HG03064 (cell line): ENCODE results near the gene ATG16L1.
"Not testable (repeated sequence)": the region's sequence is repeated elsewhere in the genome, so short reads cannot be mapped to it uniquely, and the experiment has no call there.

ENCODE experiments used
- ATAC-seq: cut with Tn5 transposase; IDR thresholded peaks from one replicate; pipeline ENCODE4 v1.9.1; 2021; ENCODE audit warnings: low read depth; ENCODE audit not compliant: unreplicated experiment

Gene ATG16L1

DNA sequence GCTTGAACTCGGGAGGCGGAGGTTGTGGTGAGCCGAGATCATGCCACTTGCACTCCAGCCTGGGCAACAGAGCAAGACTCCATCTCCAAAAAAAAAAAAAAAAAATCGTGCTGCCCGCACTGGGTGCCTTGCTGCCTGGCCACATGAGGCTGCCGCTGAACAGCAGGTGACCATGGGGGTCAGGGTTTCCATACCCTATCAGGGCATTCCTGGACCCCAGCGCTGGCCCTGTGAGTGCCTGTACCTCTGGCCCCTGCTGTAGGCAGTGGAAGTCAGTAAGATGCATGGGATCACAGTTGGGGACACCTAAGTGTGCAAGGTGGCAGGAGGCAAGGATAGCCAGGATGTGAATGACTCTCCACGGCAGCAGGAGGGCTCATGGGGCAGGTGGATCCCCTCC lies 75.0 kb downstream of the ATG16L1 start:
- ATAC-seq = no peak

GRCh38 chr2:233328922-233329321 lies 77.4 kb downstream of the ATG16L1 start:
- ATAC-seq = no peak

GRCh38 chr2:233329489-233330135 lies 78.1 kb downstream of the ATG16L1 start:
- no peak for ATAC-seq

DNA sequence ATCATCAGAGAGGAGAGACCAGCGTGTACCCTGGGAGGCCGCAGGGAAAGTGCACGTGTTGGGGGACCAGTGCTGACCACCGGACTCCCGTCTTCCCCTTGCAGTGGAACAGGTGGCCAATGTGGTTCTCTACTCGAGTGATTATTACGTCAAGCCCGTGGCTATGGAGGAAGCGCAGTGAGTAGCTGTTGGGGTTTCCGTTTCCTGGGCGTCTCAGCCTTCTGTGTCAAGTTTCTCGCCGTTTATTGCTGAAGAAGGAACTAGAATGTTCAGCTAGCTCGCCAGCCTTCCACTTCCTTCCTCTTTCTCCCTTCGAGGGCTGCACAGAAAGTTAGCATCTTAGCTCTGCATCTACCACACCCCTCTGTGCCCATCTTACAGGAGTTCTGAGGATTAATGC lies 80.1 kb downstream of the ATG16L1 start:
- peak; percentile 91 for ATAC-seq

- no peak for ATAC-seq
These were observed 80.7 kb downstream of the ATG16L1 start for GRCh38 chr2:233332125-233332524.

DNA sequence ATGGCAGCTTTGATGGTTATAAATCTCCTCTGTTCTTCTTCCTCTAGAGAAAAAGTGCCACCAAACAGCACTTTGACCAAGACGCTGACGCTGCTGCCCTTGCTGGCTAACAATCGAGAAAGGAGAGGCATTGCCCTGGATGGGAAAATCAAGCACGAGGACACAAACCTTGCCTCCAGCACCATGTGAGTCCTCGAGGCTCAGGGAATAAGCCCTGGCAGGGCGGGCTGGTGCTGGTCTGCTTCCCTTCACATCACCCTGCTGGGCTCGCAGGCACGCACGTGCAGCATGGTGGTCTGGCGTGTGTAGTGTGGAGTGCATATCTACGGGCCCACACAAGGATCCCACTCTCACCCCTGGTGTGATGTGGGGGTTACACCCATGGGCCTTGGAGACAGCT lies 83.4 kb downstream of the ATG16L1 start:
- ATAC-seq = no peak

GRCh38 chr2:233336091-233336490 lies 84.6 kb downstream of the ATG16L1 start:
- ATAC-seq = not testable (repeated sequence)

GRCh38 chr2:233336541-233336940 lies 85.1 kb downstream of the ATG16L1 start:
- ATAC-seq = no peak

DNA sequence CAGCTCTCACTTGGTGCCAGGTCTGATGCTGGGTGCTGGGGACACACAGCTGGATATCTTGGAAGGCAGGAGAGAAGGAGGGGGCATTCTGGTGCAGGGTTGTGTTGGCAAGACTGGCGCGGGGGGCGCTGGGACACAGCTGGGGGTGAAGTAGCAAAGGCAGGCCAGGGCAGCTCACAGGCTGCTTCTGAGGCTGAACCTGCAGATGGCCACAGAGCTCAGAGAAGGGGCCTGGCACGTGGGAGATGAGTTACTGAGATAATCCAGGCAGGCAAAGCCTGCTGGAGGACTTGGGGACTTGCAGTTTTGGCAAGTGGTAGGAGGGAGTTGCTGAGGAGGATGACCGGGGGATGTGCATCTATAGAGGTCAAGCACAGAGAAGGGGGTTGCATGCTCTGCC lies 86.6 kb downstream of the ATG16L1 start:
- ATAC-seq = no peak

DNA sequence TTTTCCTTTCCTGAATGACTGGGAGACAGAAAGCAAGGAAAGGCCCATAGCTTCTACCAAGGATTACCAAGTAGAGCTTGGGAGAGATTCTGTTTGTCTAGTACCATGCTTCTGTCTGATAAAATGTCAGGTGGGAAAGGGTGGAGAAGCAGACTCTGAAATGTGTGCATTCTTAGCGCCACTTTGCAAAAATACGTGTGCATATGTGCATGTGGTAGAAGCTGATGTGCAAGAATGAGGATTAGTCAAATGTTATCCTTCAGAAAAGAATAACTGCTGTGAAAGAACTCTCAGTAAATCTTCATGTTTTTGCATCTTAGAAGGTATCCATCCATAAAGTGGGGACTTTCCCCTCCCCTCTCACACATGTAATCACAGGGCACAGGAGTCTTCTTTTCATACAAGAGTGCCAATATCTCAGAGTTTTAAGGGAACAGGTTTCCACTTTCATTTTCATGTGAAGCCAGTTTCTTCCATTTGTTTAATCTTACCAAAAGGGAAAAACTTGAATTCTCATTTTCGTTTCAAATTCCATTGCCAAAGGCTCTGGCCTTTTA lies 87.4 kb downstream of the ATG16L1 start:
- no peak for ATAC-seq

DNA sequence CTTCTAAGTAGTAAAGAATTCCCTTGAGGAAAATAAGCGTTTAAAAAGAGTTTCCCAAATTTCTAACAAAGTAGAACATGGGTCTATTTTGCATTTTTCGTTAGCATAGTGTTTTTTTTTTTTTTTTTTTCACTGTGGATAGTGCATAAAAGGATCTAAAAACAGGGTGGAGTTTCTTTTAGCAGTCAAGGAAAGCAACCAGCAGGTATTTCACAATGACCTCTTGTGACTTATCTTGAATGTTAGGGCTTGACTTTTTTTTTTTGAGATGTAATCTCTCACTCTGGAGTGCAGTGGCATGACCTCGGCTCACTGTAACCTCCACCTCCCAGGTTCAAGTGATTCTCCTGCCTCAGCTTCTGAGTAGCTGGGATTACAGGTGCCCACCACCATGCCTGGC lies 88.0 kb downstream of the ATG16L1 start:
- ATAC-seq = no peak

DNA sequence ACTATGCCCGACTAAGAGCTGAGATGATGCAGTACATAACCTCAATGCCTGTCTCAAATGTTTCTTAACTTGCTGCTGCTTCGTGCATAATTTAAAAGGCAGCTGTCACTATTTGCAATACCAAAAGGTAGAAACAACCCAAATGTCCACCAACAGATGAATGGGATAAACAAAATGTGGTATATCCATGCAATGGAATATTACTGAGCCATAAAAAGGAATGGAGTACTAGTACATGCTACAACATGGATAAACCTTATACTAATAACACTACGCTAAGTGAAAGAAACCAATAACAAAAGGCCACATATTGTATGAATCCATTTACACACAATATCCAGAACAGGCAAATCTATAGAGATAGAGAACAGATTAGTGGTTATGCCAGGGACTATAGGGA lies 89.8 kb downstream of the ATG16L1 start:
- no peak for ATAC-seq

DNA sequence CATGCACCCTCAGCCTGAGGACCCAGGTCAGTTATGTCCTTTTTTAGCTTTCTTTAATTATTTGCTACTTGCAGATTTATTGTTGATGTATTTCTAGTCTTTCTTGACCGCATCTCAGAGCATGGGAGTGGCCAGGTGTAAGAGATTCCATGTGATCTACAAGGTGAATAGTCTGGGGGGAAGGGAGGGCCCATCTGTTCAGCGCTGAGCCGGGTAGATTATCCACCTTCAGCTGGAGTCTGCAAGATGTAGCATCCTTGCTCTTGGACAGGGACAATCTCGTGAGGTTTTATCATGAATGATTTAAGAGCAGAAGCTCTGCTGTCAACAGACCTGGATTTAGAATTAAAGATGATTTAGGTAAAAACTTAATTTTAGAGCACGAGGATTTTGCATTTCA lies 90.8 kb downstream of the ATG16L1 start:
- ATAC-seq = no peak

- ATAC-seq = no peak
These were observed 91.8 kb downstream of the ATG16L1 start for GRCh38 chr2:233343171-233343705.
